HK-2 (cell line): ENCODE measurements around the gene SLC38A2.
A peak's percentile ranks its signal among the peaks of the same experiment; 100 is the strongest.

Experiments
- DNase-seq: peaks from one replicate; pipeline ENCODE4 v3.0.0-alpha.2; 2018; ENCODE audit not compliant: unreplicated experiment

SLC38A2 gene

GRCh38 chr12:46374711-46375110, 2.1 kb upstream of the SLC38A2 start:
- DNase-seq = no peak

DNA sequence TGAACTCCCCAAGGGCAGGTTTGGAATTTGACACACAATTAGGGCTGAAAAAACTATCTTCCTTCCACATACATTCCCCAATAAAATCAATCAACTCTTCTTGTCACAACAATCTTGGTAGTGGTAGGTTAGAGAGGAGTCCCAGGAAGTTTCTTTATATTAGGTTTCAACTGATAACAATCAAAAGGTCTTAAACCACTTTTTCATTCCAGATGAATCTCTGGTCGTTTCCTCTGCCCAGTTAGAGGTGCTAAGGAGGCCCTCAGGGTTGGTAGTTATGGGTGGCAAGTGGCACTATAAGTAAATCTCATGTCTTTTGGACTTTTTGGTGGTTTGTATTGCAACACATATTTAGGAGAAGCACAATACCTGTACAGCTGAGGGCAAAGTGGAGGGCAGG, 1.7 kb upstream of the SLC38A2 start:
- no peak for DNase-seq

GRCh38 chr12:46373301-46374296, 1.0 kb upstream of the SLC38A2 start:
- DNase-seq = peak; percentile 53

DNA sequence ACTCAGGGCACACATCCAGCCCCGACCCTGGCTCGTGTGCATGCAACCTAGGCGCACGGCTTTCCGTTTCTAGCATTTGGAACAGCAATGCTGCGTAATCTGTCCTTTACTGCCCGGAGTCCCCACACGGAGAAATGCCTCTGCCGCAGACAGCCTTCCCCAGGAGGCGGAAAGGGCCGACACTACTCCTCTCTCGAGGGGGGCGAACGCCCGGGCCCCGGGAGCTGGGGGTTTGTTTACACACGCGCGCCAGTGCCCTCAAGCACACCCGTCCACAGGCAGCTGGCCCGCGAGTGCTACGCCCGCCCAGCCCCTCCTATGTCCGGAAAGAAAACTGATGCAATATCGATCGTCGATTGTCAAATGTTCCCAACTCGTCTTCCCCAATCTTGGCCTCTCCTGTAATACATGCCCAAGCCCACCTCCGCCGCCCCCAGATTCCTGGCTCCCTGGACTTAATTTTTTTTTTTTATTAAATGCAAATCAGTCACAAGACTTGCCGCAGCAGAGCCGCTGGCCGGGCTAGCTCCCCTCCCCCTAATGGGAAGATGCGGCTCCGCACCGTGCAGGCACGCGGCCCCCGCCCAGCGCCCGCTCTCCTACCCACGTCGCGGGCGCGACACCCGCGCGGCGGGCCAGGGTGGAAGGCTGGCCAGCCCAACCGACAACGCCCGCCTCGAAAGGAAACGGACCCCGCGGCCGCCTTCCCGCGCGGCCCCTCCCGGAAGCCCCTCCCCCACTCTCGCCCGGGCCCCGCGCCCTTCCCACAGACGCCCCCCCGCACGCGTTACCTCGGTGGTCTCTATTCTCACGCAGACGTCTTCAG, 642 bp downstream of the SLC38A2 start:
- DNase-seq = peak; percentile 50

GRCh38 chr12:46370792-46371717, 1.5 kb downstream of the SLC38A2 start:
- peak; percentile 87 for DNase-seq

DNA sequence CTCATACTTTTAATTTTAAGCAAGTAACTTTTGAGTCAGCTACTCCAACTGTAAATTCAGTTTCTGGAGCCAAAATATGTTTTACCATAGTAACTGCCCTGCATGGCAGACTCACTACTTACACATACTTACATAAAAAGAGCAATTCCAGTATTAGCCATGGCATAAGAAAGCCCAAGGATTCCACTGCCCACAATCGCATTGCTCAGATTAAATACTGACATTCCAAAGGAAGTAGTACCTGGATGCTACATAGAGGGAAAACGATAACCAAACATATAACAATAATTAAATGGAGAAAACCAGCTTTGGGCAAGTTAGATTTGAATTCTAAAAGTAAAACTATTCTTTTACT, 2.2 kb downstream of the SLC38A2 start:
- no peak for DNase-seq

DNA sequence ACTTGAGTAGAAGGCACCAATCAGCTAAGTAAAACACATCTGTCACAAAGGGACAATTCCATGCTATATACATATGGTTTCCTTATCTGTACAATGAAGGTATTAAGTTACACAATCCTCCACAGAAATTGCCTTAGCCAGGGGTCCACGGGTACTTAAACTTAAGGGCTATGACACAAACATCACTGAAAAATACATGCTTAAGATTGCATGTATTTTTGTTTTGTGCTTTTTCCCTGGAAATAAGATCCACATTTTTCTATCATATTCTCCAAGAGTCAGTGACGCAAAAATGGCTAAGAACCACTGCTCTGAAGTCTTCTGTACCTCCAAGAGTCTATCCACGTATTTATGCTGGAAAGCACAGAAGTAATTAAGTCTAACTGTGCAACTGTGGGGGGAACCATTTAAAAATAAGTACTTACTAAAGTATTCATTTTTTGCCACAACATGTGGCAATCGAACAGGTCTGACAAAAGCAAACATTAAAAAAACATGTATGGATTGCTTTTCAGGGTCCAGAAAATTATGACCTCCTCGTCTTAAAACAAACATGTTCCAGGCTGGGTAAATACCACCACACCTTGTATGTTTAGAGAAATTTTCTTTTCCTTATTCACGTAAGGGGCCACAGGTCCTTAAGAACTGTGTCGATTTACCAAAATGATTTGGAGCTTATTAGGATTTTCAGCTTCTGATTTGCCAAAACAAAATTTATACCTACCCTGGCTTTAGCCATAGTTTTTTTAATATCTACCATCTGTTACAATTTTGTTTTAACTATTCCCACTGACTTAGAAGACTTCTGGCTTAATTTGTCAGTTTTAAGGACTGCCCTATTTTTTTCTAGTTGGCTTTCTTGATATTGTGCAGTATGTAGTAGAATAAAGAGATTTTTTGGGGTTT, 2.8 kb downstream of the SLC38A2 start:
- no peak for DNase-seq

DNA sequence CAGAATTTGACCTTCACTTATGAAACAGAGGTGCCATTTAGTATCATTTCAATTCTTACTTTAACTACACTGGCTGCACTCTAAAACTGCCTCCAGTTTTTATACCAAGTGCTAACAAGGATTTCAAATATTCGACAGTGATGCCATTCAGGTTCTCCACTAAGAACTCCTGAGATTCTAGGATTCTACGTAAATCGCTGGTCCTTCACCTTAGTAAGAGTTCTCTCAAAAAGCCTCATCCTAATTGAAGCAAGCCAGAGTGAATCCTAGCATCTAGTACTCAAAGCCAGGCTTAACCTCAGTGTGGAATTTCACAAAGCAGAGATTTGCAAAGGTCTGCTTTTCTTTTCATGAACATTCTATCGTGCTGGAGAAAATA, 3.5 kb downstream of the SLC38A2 start:
- DNase-seq = no peak

- DNase-seq = no peak
These were observed 3.9 kb downstream of the SLC38A2 start for GRCh38 chr12:46368684-46369083.

GRCh38 chr12:46368138-46368537, 4.4 kb downstream of the SLC38A2 start:
- no peak for DNase-seq

DNA sequence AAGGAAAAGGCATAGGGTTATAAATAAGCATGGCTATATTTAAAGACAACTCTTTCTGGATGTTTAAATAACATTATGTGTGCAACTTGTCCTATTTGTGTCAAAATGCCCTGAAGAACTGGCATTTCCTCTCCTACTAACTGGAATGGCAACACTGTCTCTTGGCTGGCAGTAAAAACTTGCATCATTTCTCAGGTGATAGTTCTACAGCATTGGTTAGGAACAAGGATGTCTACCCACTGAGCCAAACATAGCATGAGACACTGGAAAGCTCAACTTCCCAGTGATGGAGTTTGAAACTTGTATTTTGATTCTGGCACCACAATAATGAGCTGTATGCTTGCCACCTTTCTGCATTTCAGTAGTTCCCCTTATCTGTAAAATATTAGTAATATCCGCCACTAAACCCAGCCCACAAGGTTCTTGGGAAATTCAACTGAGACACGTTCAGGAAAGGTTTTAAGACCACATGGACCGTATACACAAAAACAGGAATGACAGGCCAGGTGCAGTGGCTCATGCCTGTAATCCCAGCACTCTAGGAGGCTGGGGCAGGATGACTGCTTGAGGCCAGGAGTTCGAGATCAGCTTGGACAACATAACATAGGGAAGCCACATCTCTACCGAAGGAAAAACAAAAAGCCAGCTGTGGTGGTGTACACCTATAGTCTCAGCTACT, 5.1 kb downstream of the SLC38A2 start:
- no peak for DNase-seq

DNA sequence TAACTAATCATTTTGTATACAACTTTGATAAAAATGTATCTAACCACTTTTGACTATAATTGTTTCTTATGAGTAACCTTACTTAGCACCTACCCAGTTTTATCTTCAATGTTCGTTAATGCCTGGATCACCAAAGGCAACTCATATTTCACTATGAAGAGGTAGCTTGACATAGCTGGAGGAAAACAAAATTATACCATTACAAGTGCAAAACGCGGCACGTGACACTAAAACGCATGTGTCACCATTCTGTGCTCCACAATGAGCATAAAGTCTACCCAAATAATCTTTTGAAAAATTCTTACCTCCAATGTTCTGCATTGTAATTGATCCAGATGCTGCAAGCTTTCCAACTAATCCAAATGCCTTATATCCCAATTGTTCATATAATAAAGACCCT, 5.8 kb downstream of the SLC38A2 start:
- no peak for DNase-seq

- no peak for DNase-seq
These were observed 6.6 kb downstream of the SLC38A2 start for GRCh38 chr12:46365951-46366379.

GRCh38 chr12:46364777-46365580, 7.6 kb downstream of the SLC38A2 start:
- DNase-seq = no peak

DNA sequence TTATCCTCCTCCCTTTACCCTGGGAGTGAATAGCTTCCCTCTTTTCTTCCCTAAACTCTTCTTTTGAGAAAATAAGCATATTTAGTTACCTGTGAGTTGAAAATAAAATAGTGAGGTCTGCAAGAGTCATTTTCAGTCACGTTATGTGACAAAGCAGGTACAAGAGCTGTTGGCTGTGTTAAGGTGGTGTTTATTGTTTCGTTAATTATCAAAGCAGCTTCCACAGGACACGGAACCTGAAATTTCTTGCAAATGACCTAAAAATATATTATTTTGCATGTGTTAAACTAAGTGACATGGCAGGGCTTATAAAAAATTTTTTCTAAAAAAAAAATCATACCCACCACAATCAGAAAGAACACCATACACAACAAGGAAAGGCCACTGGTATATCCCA, 8.3 kb downstream of the SLC38A2 start:
- no peak for DNase-seq

DNA sequence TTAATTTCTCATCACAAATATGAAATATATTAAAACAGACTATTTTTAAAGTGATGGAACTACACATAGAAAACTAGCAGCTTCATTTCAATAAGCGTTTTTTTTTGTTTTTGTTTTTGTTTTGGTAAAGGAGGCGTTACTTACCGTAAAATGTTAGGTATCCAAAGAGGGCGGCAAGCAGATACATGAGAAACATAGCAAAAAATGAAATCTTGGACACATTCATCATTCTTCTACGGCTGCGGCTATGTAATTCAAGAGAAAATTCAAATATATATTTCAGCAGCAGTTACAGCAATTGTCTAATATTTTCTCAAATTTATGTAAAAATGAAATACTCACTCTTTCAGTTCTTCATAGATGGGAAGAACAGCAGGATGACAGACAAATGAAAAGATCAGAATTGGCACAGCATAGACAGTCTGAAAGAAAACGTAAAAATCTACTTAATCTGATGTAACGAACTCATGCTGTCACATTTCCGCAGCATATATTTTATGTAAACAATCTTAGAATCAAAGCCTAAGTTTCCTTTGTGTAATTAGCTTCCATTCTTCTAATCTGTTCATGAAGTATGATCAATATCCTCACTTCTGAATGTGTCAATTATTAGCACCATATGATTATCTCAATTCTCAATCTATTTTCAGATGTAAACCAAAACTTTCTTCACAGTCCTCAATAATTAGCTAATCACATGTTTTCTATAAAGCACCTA, 8.8 kb downstream of the SLC38A2 start:
- no peak for DNase-seq

DNA sequence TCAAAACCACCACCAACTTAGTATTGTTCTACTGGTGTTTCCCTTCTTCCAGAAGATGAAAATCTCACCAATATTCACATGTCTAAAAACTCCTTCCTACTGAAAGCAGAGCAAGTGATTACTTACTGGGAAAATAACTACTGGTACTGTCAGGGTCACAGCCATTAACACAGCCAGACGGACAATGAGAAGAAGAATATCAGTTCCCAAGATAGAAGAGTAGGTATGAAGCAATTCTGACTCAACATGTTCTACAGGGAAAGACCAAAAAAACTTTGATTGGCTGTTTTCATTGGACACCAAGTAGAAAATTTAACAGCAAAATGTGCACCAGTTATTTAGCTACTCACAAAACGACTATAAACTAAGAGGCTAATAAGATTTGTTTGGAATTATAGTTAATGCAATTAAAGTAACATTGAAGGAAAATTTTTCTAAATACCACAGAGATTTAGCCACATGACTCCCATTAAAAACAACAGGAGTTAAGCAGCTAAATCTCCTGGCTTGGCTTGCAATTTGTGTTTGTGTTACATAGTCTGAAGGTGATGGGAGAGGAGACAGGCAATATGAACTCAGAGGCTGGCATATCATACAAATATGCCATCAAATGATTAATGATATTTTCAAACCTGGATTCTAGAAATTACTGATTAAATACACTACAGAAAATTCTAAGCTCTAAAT, 9.5 kb downstream of the SLC38A2 start:
- no peak for DNase-seq

DNA sequence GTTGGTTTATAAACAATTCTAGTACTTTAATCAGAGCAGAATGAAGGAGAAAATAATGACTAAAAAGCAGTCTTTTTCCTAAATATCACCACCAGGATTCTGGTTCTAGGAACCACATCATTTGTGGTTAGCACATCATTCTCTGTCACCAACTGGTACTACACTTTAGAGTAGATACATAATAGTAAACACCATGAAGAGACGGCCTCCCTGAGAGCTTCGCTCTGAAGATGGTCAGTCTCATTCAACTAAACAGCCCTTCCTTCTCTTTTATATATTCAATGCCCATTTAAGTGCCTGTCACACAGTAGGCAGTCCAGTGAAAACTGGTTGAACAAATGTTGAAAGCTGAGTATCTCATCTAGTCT, 10.9 kb downstream of the SLC38A2 start:
- DNase-seq = no peak
